SK-N-SH (cell line): ENCODE measurements around the gene POLR3E. TPM values are rescaled to one million over a fixed set of nuclear protein-coding genes. Genes with fewer than 3 reads are reported as not detected.

Source experiments
- CTCF ChIA-PET: fragments of 300-600, 350-600 bp; formaldehyde crosslinking; extraction: SDS; loops from one replicate; lab custom pipeline; 2021; lab: Yijun Ruan, JAX
- POLR2A ChIA-PET: fragments of 350-600 bp; sonication (Branson Sonifier 250); formaldehyde crosslinking; extraction: SDS; loops from one replicate; lab custom pipeline; 2020; ENCODE audit warnings: antibody characterized with exemption, inconsistent platforms; lab: Yijun Ruan, JAX
- DNase-seq: peaks from one replicate; pipeline ENCODE4 v3.0.0; 2012
- H2AFZ ChIP-seq: fragments of 200-600 bp; sonication (generic); 2 replicates; pipeline ENCODE4 v1.8.1; 2016; ENCODE audit warnings: antibody characterized with exemption, mild to moderate bottlenecking, low read depth
- H3F3A ChIP-seq: fragments of 200-600 bp; sonication (generic); replicated peaks from 2 replicates; pipeline ENCODE3; 2016; ENCODE audit warnings: antibody characterized with exemption, mild to moderate bottlenecking; ENCODE audit not compliant: insufficient read depth
- H3K27ac ChIP-seq, 2 experiments: fragments of 200-500 bp in 1 of 2; fragments of 200-600 bp in 1 of 2; sonication (Bioruptor generic) in 1 of 2; sonication (generic), shearing (Covaris generic) in 1 of 2; 2 replicates each; pipeline versions ENCODE4 v1.5.1 to v1.6.1; 2014 to 2016; ENCODE audit warnings: low read depth in 2 of 2, inconsistent platforms in 1 of 2, low read length in 1 of 2, mild to moderate bottlenecking in 1 of 2, mixed read lengths in 1 of 2
- H3K27me3 ChIP-seq: fragments of 200-600 bp; sonication (generic), shearing (Covaris generic); 2 replicates; pipeline ENCODE4 v1.6.1; 2016; ENCODE audit warnings: mixed run types; ENCODE audit not compliant: insufficient read depth
- H3K36me3 ChIP-seq, 2 experiments: fragments of 200-500 bp in 1 of 2; fragments of 200-600 bp in 1 of 2; sonication (Bioruptor generic) in 1 of 2; sonication (generic) in 1 of 2; replicated peaks in 1 of 2; 2 replicates each; pipeline versions ENCODE3 to v1.5.1; 2014 to 2016; ENCODE audit warnings: low read length in 1 of 2, mild to moderate bottlenecking in 1 of 2; ENCODE audit not compliant: insufficient read depth in 2 of 2, control insufficient read depth in 1 of 2
- H3K4me1 ChIP-seq, 2 experiments: fragments of 200-500 bp in 1 of 2; fragments of 200-600 bp in 1 of 2; sonication (Bioruptor generic) in 1 of 2; sonication (generic), shearing (Covaris generic) in 1 of 2; 2 replicates each; pipeline versions ENCODE4 v1.5.1 to v1.6.1; 2014 to 2016; ENCODE audit warnings: low read depth in 1 of 2, low read length in 1 of 2, mixed run types in 1 of 2; ENCODE audit not compliant: insufficient read depth in 2 of 2, control insufficient read depth in 1 of 2
- H3K4me2 ChIP-seq: fragments of 200-600 bp; sonication (generic), shearing (Covaris generic); 2 replicates; pipeline ENCODE4 v1.6.1; 2017; ENCODE audit warnings: mixed run types
- H3K4me3 ChIP-seq, 2 experiments: fragments of 200-500 bp in 1 of 2; fragments of 200-600 bp in 1 of 2; sonication (Bioruptor generic) in 1 of 2; sonication (generic), shearing (Covaris generic) in 1 of 2; 2 replicates each; pipeline versions ENCODE4 v1.5.1 to v1.8.1; 2014 to 2016; ENCODE audit warnings: low read depth in 2 of 2, inconsistent platforms in 1 of 2, low read length in 1 of 2, mild to moderate bottlenecking in 1 of 2, mixed read lengths in 1 of 2, moderate library complexity in 1 of 2
- H3K79me2 ChIP-seq: fragments of 200-600 bp; sonication (generic); 2 replicates; pipeline ENCODE4 v1.8.1; 2017; ENCODE audit warnings: mild to moderate bottlenecking; ENCODE audit not compliant: insufficient read depth
- H3K9ac ChIP-seq: fragments of 200-600 bp; sonication (generic); 2 replicates; pipeline ENCODE4 v1.6.1; 2017; ENCODE audit warnings: mixed run types
- H3K9me2 ChIP-seq: fragments of 200-600 bp; sonication (generic); 2 replicates; pipeline ENCODE4 v1.6.1; 2017; ENCODE audit warnings: mixed run types
- H3K9me3 ChIP-seq: fragments of 200-600 bp; sonication (generic); 2 replicates; pipeline ENCODE4 v1.6.1; 2017; ENCODE audit warnings: mixed run types, mild to moderate bottlenecking, moderate library complexity
- H4K20me1 ChIP-seq: fragments of 200-600 bp; sonication (generic); 2 replicates; pipeline ENCODE4 v1.6.1; 2017; ENCODE audit warnings: mild to moderate bottlenecking, mixed run types; ENCODE audit not compliant: insufficient read depth
- ELF1 ChIP-seq: IDR thresholded peaks from 2 replicates; pipeline ENCODE4 v1.4.0; 2012
- EP300 ChIP-seq, 2 experiments: IDR thresholded peaks; 2 replicates each; pipeline versions ENCODE4 v1.4.0 to v1.6.1; 2012; ENCODE audit warnings: borderline replicate concordance in 1 of 2, low read depth in 1 of 2, low read length in 1 of 2
- EZH2phosphoT487 ChIP-seq: fragments of 200-600 bp; sonication (generic); IDR thresholded peaks from 2 replicates; pipeline ENCODE4 v1.6.1; 2017; ENCODE audit warnings: low read depth, mixed run types, mild to moderate bottlenecking, antibody characterized with exemption, moderate library complexity, borderline replicate concordance
- FOXJ3 ChIP-seq: sonication (generic); formaldehyde crosslinking; IDR thresholded peaks from 2 replicates; pipeline ENCODE4 v1.5.1; 2020; ENCODE audit warnings: mild to moderate bottlenecking, missing genetic modification reagents
- GATA2 ChIP-seq: sonication (generic); formaldehyde crosslinking; IDR thresholded peaks from 2 replicates; pipeline ENCODE4 v1.5.0; 2020; ENCODE audit warnings: mild to moderate bottlenecking, missing genetic modification reagents
- MAX ChIP-seq: IDR thresholded peaks from 2 replicates; pipeline ENCODE4 v1.4.0; 2012; ENCODE audit warnings: low read depth
- NFIC ChIP-seq: IDR thresholded peaks from 2 replicates; pipeline ENCODE4 v1.4.0; 2012; ENCODE audit warnings: borderline replicate concordance
- NRF1 ChIP-seq: IDR thresholded peaks from 2 replicates; pipeline ENCODE4 v1.6.1; 2012; ENCODE audit warnings: low read depth, mild to moderate bottlenecking, low read length
- PBX3 ChIP-seq: IDR thresholded peaks from 2 replicates; pipeline ENCODE4; 2012
- RAD21 ChIP-seq: IDR thresholded peaks from 2 replicates; pipeline ENCODE4 v1.6.1; 2012; ENCODE audit warnings: mild to moderate bottlenecking, low read length
- REST ChIP-seq: IDR thresholded peaks from 2 replicates; pipeline ENCODE4 v1.6.1; 2012; ENCODE audit warnings: mild to moderate bottlenecking, low read depth, low read length, moderate library complexity
- RXRA ChIP-seq: IDR thresholded peaks from 2 replicates; pipeline ENCODE4 v1.4.0; 2012; ENCODE audit warnings: low read depth, mild to moderate bottlenecking, borderline replicate concordance
- SIN3A ChIP-seq: IDR thresholded peaks from 2 replicates; pipeline ENCODE4 v1.6.1; 2012; ENCODE audit warnings: low read depth, mild to moderate bottlenecking, low read length, moderate library complexity, borderline replicate concordance
- TAF1 ChIP-seq: IDR thresholded peaks from 2 replicates; pipeline ENCODE4 v1.6.1; 2012; ENCODE audit warnings: low read depth, mild to moderate bottlenecking, low read length, moderate library complexity, borderline replicate concordance
- TEAD4 ChIP-seq: IDR thresholded peaks from 2 replicates; pipeline ENCODE4 v1.4.0; 2012; ENCODE audit warnings: mild to moderate bottlenecking, borderline replicate concordance; ENCODE audit not compliant: insufficient read depth
- USF1 ChIP-seq: IDR thresholded peaks from 2 replicates; pipeline ENCODE4 v1.4.0; 2012; ENCODE audit warnings: low read depth, borderline replicate concordance
- USF2 ChIP-seq: fragments of 150-350 bp; IDR thresholded peaks from 2 replicates; pipeline ENCODE4 v1.6.1; 2017; ENCODE audit warnings: antibody characterized with exemption, low read length, low read depth, borderline replicate concordance
- ZBTB33 ChIP-seq: IDR thresholded peaks from 2 replicates; pipeline ENCODE4 v1.4.0; 2012; ENCODE audit warnings: low read depth, borderline replicate concordance
- WGBS: methylation state at CpG from one replicate; pipeline ENCODE4 v1.1.6; 2017; ENCODE audit warnings: low lambda C conversion rate; 5-methylcytosine and 5-hydroxymethylcytosine counted together
- polyA plus RNA-seq, 3 experiments: library from polyadenylated mRNA; depleted of rRNA; stranded (reverse); fragments of >200 nt; gene quantifications; 2 replicates each; pipeline ENCODE4 v1.2.3, GENCODE V29; 2012

POLR3E gene
- polyA plus RNA-seq, 1 of the 3 experiments (the other 2 are of a cell fraction) = 59.6 TPM

GRCh38 chr16:22252317-22252716 lies 44.9 kb upstream of the POLR3E start:
- Histone ChIP-seq H3K9me3 (no peaks in the 10 kb centered on the region), H3K27ac (no peak overlapping the region), H3K79me2 (no peaks in the 10 kb centered on the region), H3K4me1 (no peaks in the 10 kb centered on the region), H4K20me1 (no peaks in the 10 kb centered on the region), H3K27me3 (no peaks in the 10 kb centered on the region), H3K9ac (no peak overlapping the region), H3K4me2 (no peak overlapping the region), H3K4me3 (no peak overlapping the region), H3K9me2 (no peaks in the 10 kb centered on the region), H3K36me3 (peaks cover 13 to 19% of the 10 kb centered on the region in 2 experiments), H3F3A (no peaks in the 10 kb centered on the region), H2AFZ (no peak overlapping the region)
- TF ChIP-seq NRF1 (no peak), USF2 (no peak), RXRA (no peak), TAF1 (no peak), TEAD4 (no peak), RAD21 (no peak), REST (no peak), EP300 (IDR thresholded peaks at IDR 0.05; ENCODE audit: borderline replicate concordance in 1 of 2, low read depth in 1 of 2, low read length in 1 of 2) (no peak), MAX (no peak), GATA2 (CRISPR knock-in tag) (no peak), FOXJ3 (CRISPR knock-in tag) (no peak), SIN3A (no peak)
- 84% methylated on average over 5 of the region's 5 CpGs for WGBS
- POLR2A ChIA-PET = no interaction called here
- CTCF ChIA-PET = interaction anchor here (1.1 to 1.2 kb wide), 2 partner anchors 8 to 16 kb away, joined by 3 to 4 read pairs; no protein-coding TSS in a partner anchor
- no peak for DNase-seq

- CTCF ChIA-PET = no interaction called here
- no peak for DNase-seq
- Histone ChIP-seq H3K9me2 (no peaks in the 10 kb centered on the region), H3K4me1 (no peaks in the 10 kb centered on the region), H3K27me3 (no peaks in the 10 kb centered on the region), H3K36me3 (peaks cover 13 to 26% of the 10 kb centered on the region in 2 experiments), H3K4me2 (no peak overlapping the region)
- TF ChIP-seq RAD21 = no peak
- TF ChIP-seq NFIC = no peak
- no peak for TF ChIP-seq PBX3
- TF ChIP-seq ZBTB33 = no peak
- TF ChIP-seq ELF1 = no peak
- TF ChIP-seq USF1 = no peak
- no peak for TF ChIP-seq EZH2phosphoT487
- TF ChIP-seq, all 33 proteins: peak for 0
- Histone ChIP-seq H3K79me2 (no peaks in the 10 kb centered on the region), H2AFZ (no peak overlapping the region), H4K20me1 (no peaks in the 10 kb centered on the region), H3K9me3 (no peaks in the 10 kb centered on the region), H3F3A (no peaks in the 10 kb centered on the region), H3K27ac (no peak overlapping the region), H3K4me3 (no peak overlapping the region), H3K9ac (no peak overlapping the region)
- POLR2A ChIA-PET = no interaction called here
- 96% methylated on average over 5 of the region's 5 CpGs for WGBS
Observed at GRCh38 chr16:22253272-22253671, 43.9 kb upstream of the POLR3E start.
